Esophagus muscularis mucosa (tissue), 4 donors: Measurements from ENCODE around the gene OR7G2. TPM values are rescaled to one million over a fixed set of nuclear protein-coding genes. Genes with fewer than 3 reads are reported as not detected.
"Not testable (repeated sequence)": the region's sequence is repeated elsewhere in the genome, so short reads cannot be mapped to it uniquely, and the experiment has no call there.

Source experiments
- DNase-seq: peaks from one replicate; pipeline ENCODE4 v3.0.0-alpha.2; 2017; ENCODE audit errors: extremely low spot score
- H3K27ac ChIP-seq, 4 donors: fragments of 200-600 bp; sonication (generic); replicated peaks in 1 of 4; 1 replicate in 3 of 4; 2 replicates in 1 of 4; pipeline ENCODE4 v1.5.1; 2016 to 2019; ENCODE audit warnings: mild to moderate bottlenecking in 1 of 4
- H3K27me3 ChIP-seq, 4 donors: fragments of 200-600 bp; sonication (generic); one replicate each; pipeline versions ENCODE4 v1.5.1 to v1.6.0; 2016 to 2019
- H3K36me3 ChIP-seq, 4 donors: fragments of 200-600 bp; sonication (generic); one replicate each; pipeline ENCODE4 v1.5.1; 2016 to 2019
- H3K4me1 ChIP-seq, 4 donors: fragments of 200-600 bp; sonication (generic); one replicate each; pipeline ENCODE4 v1.5.1; 2016 to 2019
- H3K4me3 ChIP-seq, 4 donors: fragments of 200-600 bp; sonication (generic); 1 replicate in 2 of 4; 2 replicates in 2 of 4; pipeline ENCODE4 v1.5.1; 2016 to 2019; ENCODE audit warnings: mild to moderate bottlenecking in 4 of 4, moderate library complexity in 1 of 4
- H3K9me3 ChIP-seq, 4 donors: fragments of 200-600 bp; sonication (generic); 1 replicate in 3 of 4; 2 replicates in 1 of 4; pipeline ENCODE4 v1.5.1; 2016 to 2019
- CTCF ChIP-seq, 3 experiments: fragments of 200-600 bp in 2 of 3; fragments of 450-650 bp in 1 of 3; sonication (generic) in 2 of 3; IDR thresholded peaks; one replicate each; pipeline ENCODE4 v1.5.1; 2017 to 2019; ENCODE audit warnings: antibody characterized with exemption in 3 of 3, mild to moderate bottlenecking in 2 of 3, moderate library complexity in 1 of 3
- EP300 ChIP-seq: sonication (generic); formaldehyde crosslinking; IDR thresholded peaks from one replicate; pipeline ENCODE4 v1.6.1; 2017; ENCODE audit warnings: antibody characterized with exemption
- POLR2A ChIP-seq: fragments of 450-650 bp; IDR thresholded peaks from one replicate; pipeline ENCODE4 v1.6.1; 2017; ENCODE audit warnings: antibody characterized with exemption, moderate library complexity, mild to moderate bottlenecking, low read depth
- POLR2AphosphoS5 ChIP-seq, 2 donors: sonication (generic); formaldehyde crosslinking; IDR thresholded peaks; one replicate each; pipeline ENCODE4 v1.6.1; 2017; ENCODE audit warnings: antibody characterized with exemption in 2 of 2
- WGBS: methylation state at CpG from one replicate; pipeline ENCODE4 v1.1.5; 2018; 5-methylcytosine and 5-hydroxymethylcytosine counted together
- intact Hi-C: fragments of 100-400 bp; cut with DNase I; formaldehyde crosslinking; loops from one replicate; pipeline ENCODE4 v1.15.1; 2023
- total RNA-seq, 4 donors: library from RNA; depleted of rRNA; stranded (reverse); fragments of >200 nt; gene quantifications; one replicate each; pipeline versions ENCODE4 v1.1.0 to v1.2.1, GENCODE V29; 2016

OR7G2 gene
- total RNA-seq, 4 donors from 2014 or later = not detected

- WGBS = 45% methylated on average over 2 of the region's 2 CpGs
- Histone ChIP-seq H3K4me3 (no peak within 1 kb of the TSS), H3K36me3 (no peaks in the 10 kb centered on the region), H3K4me1 (no peaks in the 10 kb centered on the region), H3K27me3 (peaks cover 0 to 28% (median 1%) of the 10 kb centered on the region in 4 donors), H3K27ac (no peak within 1 kb of the TSS), H3K9me3 (no peaks in the 10 kb centered on the region)
- intact Hi-C loops = no loop called here
- TF ChIP-seq POLR2AphosphoS5 (IDR thresholded peaks at IDR 0.05) (no peak), EP300 (no peak), POLR2A (no peak), CTCF (IDR thresholded peaks at IDR 0.05) (no peak)
- no peak for DNase-seq
Measured at GRCh38 chr19:9086761-9087160, 20.5 kb downstream of the OR7G2 start, which contains the start of gene OR1M1. Gene OR1M1 (plus strand): TSS chr19:9087061. CDS start chr19:9093245, 6,184 bp downstream.

DNA sequence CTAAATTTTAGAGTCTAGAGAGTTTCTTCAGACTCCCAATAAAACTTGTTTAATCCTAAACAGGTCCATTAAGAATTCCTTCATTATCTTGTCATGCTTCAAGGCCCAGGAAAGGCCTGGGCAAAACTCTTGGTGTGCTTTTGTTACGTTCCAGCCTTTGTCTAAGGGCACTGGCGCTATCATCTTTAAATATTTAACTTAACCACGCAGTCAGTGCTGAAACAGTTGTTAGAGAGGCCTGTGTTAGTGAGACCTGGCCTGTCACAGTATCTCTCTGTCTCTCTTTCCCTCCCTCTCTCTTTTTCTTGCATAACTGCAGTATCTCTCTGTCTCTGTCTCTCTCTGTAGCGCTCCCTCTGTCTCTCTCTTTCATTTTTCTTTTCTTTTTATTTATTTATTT, 28.6 kb downstream of the OR7G2 start:
- Histone ChIP-seq H3K4me3 (no peak overlapping the region), H3K4me1 (peaks cover 8 to 25% (median 18%) of the 10 kb centered on the region in 4 donors), H3K36me3 (no peaks in the 10 kb centered on the region), H3K9me3 (no peaks in the 10 kb centered on the region), H3K27me3 (no peaks in the 10 kb centered on the region), H3K27ac (peak overlapping the region in 2 of 4 donors; percentile 48 to 52)
- intact Hi-C loops = loop anchor here (5.0 kb wide), 1 partner anchor 246 kb away; the partner anchor contains the start of genes MBD3L1 and ZNF558
- TF ChIP-seq POLR2AphosphoS5 (IDR thresholded peaks at IDR 0.05) (no peak), EP300 (no peak), POLR2A (no peak), CTCF (IDR thresholded peaks at IDR 0.05) (no peak)
- DNase-seq = no peak
- 72% methylated on average over 4 of the region's 4 CpGs for WGBS

DNA sequence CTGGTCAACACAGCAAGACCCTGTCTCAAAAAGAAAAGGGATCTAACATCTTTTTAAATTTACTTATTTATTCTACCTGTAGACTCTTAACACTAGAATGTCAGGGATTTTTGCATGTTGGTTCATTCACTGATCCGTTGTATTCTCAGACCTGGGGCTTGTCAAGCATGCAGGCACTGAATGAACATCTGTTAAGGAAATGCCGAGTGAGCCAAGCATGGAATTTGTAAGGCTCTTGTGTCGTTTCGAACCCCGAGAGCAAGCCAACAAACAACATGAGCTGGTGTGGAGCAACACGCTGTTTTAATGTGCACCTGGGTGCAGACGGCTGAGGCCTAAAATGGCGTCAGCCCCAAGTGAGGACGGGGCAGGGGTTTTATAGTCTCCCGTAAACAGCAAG, 30.4 kb downstream of the OR7G2 start:
- DNase-seq = no peak
- H3K4me1 ChIP-seq = peaks cover 8 to 25% (median 18%) of the 10 kb centered on the region in 4 donors
- no peaks in the 10 kb centered on the region for H3K9me3 ChIP-seq
- no peaks in the 10 kb centered on the region for H3K27me3 ChIP-seq
- no peaks in the 10 kb centered on the region for H3K36me3 ChIP-seq
- peak overlapping the region in 1 of 4 donors; percentile 74 for H3K27ac ChIP-seq
- TF ChIP-seq CTCF (IDR thresholded peaks at IDR 0.05) = no peak
- intact Hi-C loops = loop anchor here (2.0 to 5.0 kb wide), 2 partner anchors 245 to 422 kb away; partner anchors contain the start of genes MBD3L1 and ZNF558
- H3K4me3 ChIP-seq = no peak overlapping the region
- 51% methylated on average over 9 of the region's 10 CpGs for WGBS

DNA sequence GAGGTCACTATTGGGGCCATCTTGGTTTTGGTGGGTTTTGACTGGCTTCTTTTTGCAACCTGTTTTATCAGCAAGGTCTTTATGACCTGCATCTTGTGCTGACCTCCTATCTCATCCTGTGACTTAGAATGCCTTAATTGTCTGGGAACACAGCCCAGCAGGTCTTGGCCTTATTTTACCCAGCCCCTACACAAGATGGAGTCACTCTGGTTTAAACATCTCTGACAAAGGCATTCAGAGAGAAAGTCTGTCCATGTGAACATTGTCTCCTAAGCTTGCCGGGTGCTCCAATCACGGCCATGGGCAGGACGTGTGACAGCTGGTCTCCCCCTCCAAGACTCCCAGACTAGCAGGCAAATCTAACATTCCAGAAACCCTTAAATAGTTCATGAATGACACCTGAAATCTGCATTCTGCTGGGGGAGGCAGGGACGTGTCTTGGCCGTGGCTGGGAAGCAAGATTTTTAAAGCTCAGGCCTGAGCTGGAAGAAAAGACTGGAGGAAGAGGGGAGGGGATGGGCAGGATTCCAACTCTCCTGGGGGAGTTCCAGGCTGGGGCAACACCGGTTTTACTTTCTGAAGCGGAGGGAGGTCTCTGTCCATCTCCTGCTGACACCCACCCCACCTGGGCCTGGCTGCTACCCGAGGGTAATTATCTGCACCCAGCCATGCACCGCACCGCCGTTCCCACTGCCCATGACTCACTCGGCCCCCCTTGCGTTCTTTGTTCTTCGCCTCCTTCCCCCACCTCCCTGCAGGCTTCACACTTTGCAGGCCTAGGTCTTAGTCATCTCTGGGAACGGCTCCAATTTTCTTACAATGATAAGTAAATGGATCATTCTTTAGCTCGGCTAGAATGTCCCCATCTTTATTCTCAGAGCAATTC, 32.0 kb downstream of the OR7G2 start:
- Histone ChIP-seq H3K4me1 (peaks cover 8 to 25% (median 18%) of the 10 kb centered on the region in 4 donors), H3K4me3 (no peak overlapping the region), H3K9me3 (no peaks in the 10 kb centered on the region), H3K27ac (peak overlapping the region; percentile 71 to 81 (median 73)), H3K27me3 (no peaks in the 10 kb centered on the region), H3K36me3 (no peaks in the 10 kb centered on the region)
- peak; percentile 93 for DNase-seq
- WGBS = 14% methylated on average over 16 of the region's 16 CpGs
- intact Hi-C loops = loop anchor here (5.0 kb wide), 1 partner anchor 243 kb away; the partner anchor contains the start of genes MBD3L1 and ZNF558
- no peak for TF ChIP-seq EP300
- TF ChIP-seq POLR2AphosphoS5 (IDR thresholded peaks at IDR 0.05) = peak; percentile 66 to 76

- TF ChIP-seq POLR2AphosphoS5 (IDR thresholded peaks at IDR 0.05) = no peak
- no peak for TF ChIP-seq EP300
- no peak for TF ChIP-seq POLR2A
- H3K27me3 ChIP-seq = no peaks in the 10 kb centered on the region
- no peak overlapping the region for H3K4me3 ChIP-seq
- no peak for DNase-seq
- no peak overlapping the region for H3K27ac ChIP-seq
- WGBS = 74% methylated on average over 6 of the region's 6 CpGs
- H3K4me1 ChIP-seq = peaks cover 8 to 17% (median 16%) of the 10 kb centered on the region in 4 donors
- H3K36me3 ChIP-seq = no peaks in the 10 kb centered on the region
- intact Hi-C loops = no loop called here
- no peaks in the 10 kb centered on the region for H3K9me3 ChIP-seq
Measured at GRCh38 chr19:9073806-9074205, 33.5 kb downstream of the OR7G2 start.

- H3K9me3 ChIP-seq, intact Hi-C loops: not testable (repeated sequence)
Measured at GRCh38 chr19:9071720-9072119, 35.6 kb downstream of the OR7G2 start.

More at GRCh38 chr19:9071720-9072119, 35.6 kb downstream of the OR7G2 start:
- not testable (repeated sequence) for H3K27me3 ChIP-seq, DNase-seq, H3K27ac ChIP-seq, H3K36me3 ChIP-seq, H3K4me3 ChIP-seq
- 90% methylated on average over 6 of the region's 6 CpGs for WGBS
- peaks cover 8 to 17% (median 16%) of the 10 kb centered on the region in 4 donors for H3K4me1 ChIP-seq
